Measurements from ENCODE around the gene KCNAB1.
"Not testable (repeated sequence)": the region's sequence is repeated elsewhere in the genome, so short reads cannot be mapped to it uniquely, and the experiment has no call there.

Gene KCNAB1

GRCh38 chr3:156211583-156211982 lies 91.2 kb downstream of the KCNAB1 start:
- H3K36me3 ChIP-seq (ENCODE audit: insufficient read depth, insufficient read length, low read length), result no peaks in the 10 kb centered on the region
- no peak for TF ChIP-seq YY1 (IDR thresholded peaks at IDR 0.05; ENCODE audit: insufficient read depth, insufficient read length)
- TF ChIP-seq ZNF274 (IDR thresholded peaks at IDR 0.05; ENCODE audit: low read depth, low read length), result no peak
- TF ChIP-seq SUZ12 (IDR thresholded peaks at IDR 0.05; ENCODE audit: extremely low read depth, insufficient read depth, insufficient read length), result no peak
- no peak overlapping the region for H3K4me3 ChIP-seq (ENCODE audit: insufficient read length, low read depth)
- H3K27me3 ChIP-seq (ENCODE audit: insufficient read depth, insufficient read length), result no peaks in the 10 kb centered on the region
- H3K4me1 ChIP-seq (ENCODE audit: insufficient read depth, insufficient read length), result no peaks in the 10 kb centered on the region
- no peaks in the 10 kb centered on the region for H3K9me3 ChIP-seq (ENCODE audit: insufficient read depth, low read length)
- DNase-seq (ENCODE audit: low read depth, low spot score), result no peak
- H3K9ac ChIP-seq (ENCODE audit: insufficient read length, low read depth), result no peak overlapping the region

- no peak overlapping the region for H3K9ac ChIP-seq (ENCODE audit: insufficient read length, low read depth)
Measured at GRCh38 chr3:156214676-156215075, 94.3 kb downstream of the KCNAB1 start.

GRCh38 chr3:156215751-156216150 lies 95.4 kb downstream of the KCNAB1 start:
- no peaks in the 10 kb centered on the region for H3K36me3 ChIP-seq (ENCODE audit: insufficient read depth, insufficient read length, low read length)
- H3K9me3 ChIP-seq (ENCODE audit: insufficient read depth, low read length), result peaks cover 5% of the 10 kb centered on the region; the same call in 1 of the 2 replicates
- no peak for DNase-seq (ENCODE audit: low read depth, low spot score)
- no peak overlapping the region for H3K4me3 ChIP-seq (ENCODE audit: insufficient read length, low read depth)
- TF ChIP-seq SUZ12 (IDR thresholded peaks at IDR 0.05; ENCODE audit: extremely low read depth, insufficient read depth, insufficient read length) (no peak), YY1 (IDR thresholded peaks at IDR 0.05; ENCODE audit: insufficient read depth, insufficient read length) (no peak), ZNF274 (IDR thresholded peaks at IDR 0.05; ENCODE audit: low read depth, low read length) (no peak)
- H3K9ac ChIP-seq (ENCODE audit: insufficient read length, low read depth), result no peak overlapping the region
- H3K4me1 ChIP-seq (ENCODE audit: insufficient read depth, insufficient read length), result no peaks in the 10 kb centered on the region
- H3K27me3 ChIP-seq (ENCODE audit: insufficient read depth, insufficient read length), result no peaks in the 10 kb centered on the region

More at GRCh38 chr3:156214676-156215075, 94.3 kb downstream of the KCNAB1 start:
- no peaks in the 10 kb centered on the region for H3K27me3 ChIP-seq (ENCODE audit: insufficient read depth, insufficient read length)
- DNase-seq (ENCODE audit: low read depth, low spot score), result no peak
- H3K4me1 ChIP-seq (ENCODE audit: insufficient read depth, insufficient read length), result no peaks in the 10 kb centered on the region
- H3K4me3 ChIP-seq (ENCODE audit: insufficient read length, low read depth), result no peak overlapping the region
- TF ChIP-seq SUZ12 (IDR thresholded peaks at IDR 0.05; ENCODE audit: extremely low read depth, insufficient read depth, insufficient read length), result no peak
- no peak for TF ChIP-seq YY1 (IDR thresholded peaks at IDR 0.05; ENCODE audit: insufficient read depth, insufficient read length)
- TF ChIP-seq ZNF274 (IDR thresholded peaks at IDR 0.05; ENCODE audit: low read depth, low read length), result no peak
- H3K9me3 ChIP-seq (ENCODE audit: insufficient read depth, low read length), result peaks cover 5% of the 10 kb centered on the region; the same call in 1 of the 2 replicates
- no peaks in the 10 kb centered on the region for H3K36me3 ChIP-seq (ENCODE audit: insufficient read depth, insufficient read length, low read length)

GRCh38 chr3:156216216-156216615 lies 95.8 kb downstream of the KCNAB1 start:
- no peak for DNase-seq (ENCODE audit: low read depth, low spot score)
- H3K9me3 ChIP-seq (ENCODE audit: insufficient read depth, low read length), result peaks cover 5% of the 10 kb centered on the region; the same call in 1 of the 2 replicates
- no peaks in the 10 kb centered on the region for H3K36me3 ChIP-seq (ENCODE audit: insufficient read depth, insufficient read length, low read length)
- TF ChIP-seq YY1 (IDR thresholded peaks at IDR 0.05; ENCODE audit: insufficient read depth, insufficient read length) (no peak), ZNF274 (IDR thresholded peaks at IDR 0.05; ENCODE audit: low read depth, low read length) (no peak)
- H3K27me3 ChIP-seq (ENCODE audit: insufficient read depth, insufficient read length), result no peaks in the 10 kb centered on the region
- H3K4me3 ChIP-seq (ENCODE audit: insufficient read length, low read depth), result no peak overlapping the region
- H3K4me1 ChIP-seq (ENCODE audit: insufficient read depth, insufficient read length), result no peaks in the 10 kb centered on the region
- no peak overlapping the region for H3K9ac ChIP-seq (ENCODE audit: insufficient read length, low read depth)

GRCh38 chr3:156216852-156217251 lies 96.5 kb downstream of the KCNAB1 start:
- no peaks in the 10 kb centered on the region for H3K36me3 ChIP-seq (ENCODE audit: insufficient read depth, insufficient read length, low read length)
- H3K27me3 ChIP-seq (ENCODE audit: insufficient read depth, insufficient read length), result no peaks in the 10 kb centered on the region
- H3K4me1 ChIP-seq (ENCODE audit: insufficient read depth, insufficient read length), result no peaks in the 10 kb centered on the region
- H3K9me3 ChIP-seq (ENCODE audit: insufficient read depth, low read length), result peaks cover 5% of the 10 kb centered on the region; the same call in 1 of the 2 replicates
- no peak for DNase-seq (ENCODE audit: low read depth, low spot score)
- H3K4me3 ChIP-seq (ENCODE audit: insufficient read length, low read depth), result no peak overlapping the region
- TF ChIP-seq YY1 (IDR thresholded peaks at IDR 0.05; ENCODE audit: insufficient read depth, insufficient read length), result no peak
- TF ChIP-seq ZNF274 (IDR thresholded peaks at IDR 0.05; ENCODE audit: low read depth, low read length), result no peak
- TF ChIP-seq SUZ12 (IDR thresholded peaks at IDR 0.05; ENCODE audit: extremely low read depth, insufficient read depth, insufficient read length), result no peak
- H3K9ac ChIP-seq (ENCODE audit: insufficient read length, low read depth), result no peak overlapping the region

GRCh38 chr3:156217674-156218352 lies 97.4 kb downstream of the KCNAB1 start:
- H3K36me3 ChIP-seq (ENCODE audit: insufficient read depth, insufficient read length, low read length), result no peaks in the 10 kb centered on the region
- no peak for TF ChIP-seq ZNF274 (IDR thresholded peaks at IDR 0.05; ENCODE audit: low read depth, low read length)
- TF ChIP-seq YY1 (IDR thresholded peaks at IDR 0.05; ENCODE audit: insufficient read depth, insufficient read length), result no peak
- no peak for TF ChIP-seq SUZ12 (IDR thresholded peaks at IDR 0.05; ENCODE audit: extremely low read depth, insufficient read depth, insufficient read length)
- peaks cover 5% of the 10 kb centered on the region; the same call in 1 of the 2 replicates for H3K9me3 ChIP-seq (ENCODE audit: insufficient read depth, low read length)
- no peaks in the 10 kb centered on the region for H3K4me1 ChIP-seq (ENCODE audit: insufficient read depth, insufficient read length)
- no peak overlapping the region for H3K4me3 ChIP-seq (ENCODE audit: insufficient read length, low read depth)
- H3K9ac ChIP-seq (ENCODE audit: insufficient read length, low read depth), result no peak overlapping the region
- no peak for DNase-seq (ENCODE audit: low read depth, low spot score)
- H3K27me3 ChIP-seq (ENCODE audit: insufficient read depth, insufficient read length), result no peaks in the 10 kb centered on the region

- H3K36me3 ChIP-seq (ENCODE audit: insufficient read depth, insufficient read length, low read length), result no peaks in the 10 kb centered on the region
- H3K9me3 ChIP-seq (ENCODE audit: insufficient read depth, low read length), result peaks cover 5% of the 10 kb centered on the region; the same call in 1 of the 2 replicates
- no peaks in the 10 kb centered on the region for H3K27me3 ChIP-seq (ENCODE audit: insufficient read depth, insufficient read length)
- no peaks in the 10 kb centered on the region for H3K4me1 ChIP-seq (ENCODE audit: insufficient read depth, insufficient read length)
- H3K9ac ChIP-seq (ENCODE audit: insufficient read length, low read depth), result no peak overlapping the region
- no peak overlapping the region for H3K4me3 ChIP-seq (ENCODE audit: insufficient read length, low read depth)
- DNase-seq (ENCODE audit: low read depth, low spot score), result no peak
- TF ChIP-seq ZNF274 (IDR thresholded peaks at IDR 0.05; ENCODE audit: low read depth, low read length) (no peak), YY1 (IDR thresholded peaks at IDR 0.05; ENCODE audit: insufficient read depth, insufficient read length) (no peak), SUZ12 (IDR thresholded peaks at IDR 0.05; ENCODE audit: extremely low read depth, insufficient read depth, insufficient read length) (no peak)
Measured at GRCh38 chr3:156218353-156218744, 98.0 kb downstream of the KCNAB1 start.

GRCh38 chr3:156222381-156222780 lies 102.0 kb downstream of the KCNAB1 start:
- not testable (repeated sequence) for H3K9ac ChIP-seq (ENCODE audit: insufficient read length, low read depth); H3K27me3 ChIP-seq (ENCODE audit: insufficient read depth, insufficient read length); H3K4me1 ChIP-seq (ENCODE audit: insufficient read depth, insufficient read length); H3K36me3 ChIP-seq (ENCODE audit: insufficient read depth, insufficient read length, low read length); DNase-seq (ENCODE audit: low read depth, low spot score); H3K4me3 ChIP-seq (ENCODE audit: insufficient read length, low read depth); H3K9me3 ChIP-seq (ENCODE audit: insufficient read depth, low read length)

- DNase-seq (ENCODE audit: low read depth, low spot score); H3K9me3 ChIP-seq (ENCODE audit: insufficient read depth, low read length); H3K27me3 ChIP-seq (ENCODE audit: insufficient read depth, insufficient read length); H3K9ac ChIP-seq (ENCODE audit: insufficient read length, low read depth); H3K36me3 ChIP-seq (ENCODE audit: insufficient read depth, insufficient read length, low read length); H3K4me1 ChIP-seq (ENCODE audit: insufficient read depth, insufficient read length); H3K4me3 ChIP-seq (ENCODE audit: insufficient read length, low read depth): not testable (repeated sequence)
Measured at GRCh38 chr3:156224046-156224445, 103.7 kb downstream of the KCNAB1 start.

Measured in NT2/D1 (cell line).